GM23338 (cell line): ENCODE data around the gene FOXG1. TPM values are rescaled to one million over a fixed set of nuclear protein-coding genes. Genes with fewer than 3 reads are reported as not detected.

ENCODE experiments used
- ATAC-seq: fragments of 200-7000 bp; cut with Tn5 transposase; 3 replicates; pipeline ENCODE4 v1.9.1; 2020
- DNase-seq: peaks from one replicate; pipeline ENCODE4 v3.0.0-alpha.2; 2015; ENCODE audit warnings: low spot score
- H2AFZ ChIP-seq: fragments of 200-600 bp; sonication (generic); 2 replicates; pipeline ENCODE4 v1.8.0; 2016; ENCODE audit warnings: antibody characterized with exemption, mild to moderate bottlenecking, moderate library complexity
- H3F3A ChIP-seq: fragments of 200-600 bp; sonication (generic); replicated peaks from 2 replicates; pipeline ENCODE4 v1.8.0; 2017; ENCODE audit warnings: antibody characterized with exemption, mixed run types, low read depth
- H3K27ac ChIP-seq: fragments of 200-600 bp; sonication (generic); 2 replicates; pipeline ENCODE4 v1.6.1; 2016; ENCODE audit warnings: low read depth
- H3K27me3 ChIP-seq: fragments of 200-600 bp; sonication (generic); 2 replicates; pipeline ENCODE4 v1.8.0; 2016; ENCODE audit warnings: mild to moderate bottlenecking, mixed run types, moderate library complexity; ENCODE audit not compliant: insufficient read depth
- H3K36me3 ChIP-seq: fragments of 200-600 bp; sonication (generic); 2 replicates; pipeline ENCODE4 v1.8.0; 2016; ENCODE audit warnings: mild to moderate bottlenecking; ENCODE audit not compliant: insufficient read depth
- H3K4me1 ChIP-seq: fragments of 200-600 bp; sonication (generic); 2 replicates; pipeline ENCODE4 v1.8.0; 2016; ENCODE audit warnings: mild to moderate bottlenecking, moderate library complexity; ENCODE audit not compliant: insufficient read depth
- H3K4me2 ChIP-seq: fragments of 200-600 bp; sonication (generic); 2 replicates; pipeline ENCODE4 v1.7.1; 2017; ENCODE audit warnings: mixed run types
- H3K4me3 ChIP-seq: fragments of 200-600 bp; sonication (generic); 2 replicates; pipeline ENCODE4 v1.6.1; 2016; ENCODE audit warnings: mixed run types
- H3K79me2 ChIP-seq: fragments of 200-600 bp; sonication (generic); replicated peaks from 2 replicates; pipeline ENCODE4 v1.8.0; 2017; ENCODE audit warnings: mild to moderate bottlenecking; ENCODE audit not compliant: insufficient read depth
- H3K9me2 ChIP-seq: fragments of 200-600 bp; sonication (generic); 2 replicates; pipeline ENCODE4 v1.8.0; 2017; ENCODE audit not compliant: insufficient read depth
- H4K20me1 ChIP-seq: fragments of 200-600 bp; sonication (generic); replicated peaks from 2 replicates; pipeline ENCODE4 v1.8.0; 2017; ENCODE audit warnings: mild to moderate bottlenecking; ENCODE audit not compliant: insufficient read depth
- H3K27ac Mint-ChIP-seq: 2 replicates; pipeline ENCODE4 v1.8.0; 2020; ENCODE audit warnings: inconsistent platforms, mild to moderate bottlenecking, moderate library complexity, mixed read lengths
- H3K27me3 Mint-ChIP-seq: 3 replicates; pipeline ENCODE4 v1.8.0; 2022; ENCODE audit warnings: low read depth, mild to moderate bottlenecking, moderate library complexity, mixed read lengths, inconsistent platforms; ENCODE audit not compliant: insufficient read depth, poor library complexity
- H3K36me3 Mint-ChIP-seq: 3 replicates; pipeline ENCODE4 v1.8.0; 2021; ENCODE audit warnings: low read depth, mild to moderate bottlenecking, inconsistent platforms, moderate library complexity, mixed read lengths
- H3K4me1 Mint-ChIP-seq: 3 replicates; pipeline ENCODE4 v1.8.0; 2020; ENCODE audit warnings: mild to moderate bottlenecking, inconsistent platforms, mixed read lengths
- H3K4me3 Mint-ChIP-seq: 3 replicates; pipeline ENCODE4 v1.8.0; 2021; ENCODE audit warnings: moderate library complexity, mild to moderate bottlenecking, inconsistent platforms, mixed read lengths
- H3K9me3 Mint-ChIP-seq: 3 replicates; pipeline ENCODE4 v1.8.0; 2020; ENCODE audit warnings: moderate library complexity, mild to moderate bottlenecking, inconsistent platforms, mixed read lengths
- CREB1 ChIP-seq: fragments of 250-450 bp; sonication (Bioruptor Pico); IDR thresholded peaks from 2 replicates; pipeline ENCODE4 v1.5.0; 2020; ENCODE audit warnings: low read depth, mild to moderate bottlenecking, moderate library complexity
- EZH2 ChIP-seq: fragments of 200-600 bp; sonication (generic); IDR thresholded peaks from one replicate; pipeline ENCODE4 v1.8.0; 2017; ENCODE audit warnings: antibody characterized with exemption, mild to moderate bottlenecking, low read depth; ENCODE audit not compliant: unreplicated experiment
- EZH2phosphoT487 ChIP-seq: fragments of 200-600 bp; sonication (generic); IDR thresholded peaks from one replicate; pipeline ENCODE4 v1.8.1; 2018; ENCODE audit warnings: antibody characterized with exemption; ENCODE audit not compliant: unreplicated experiment
- NANOG ChIP-seq: IDR thresholded peaks from 2 replicates; pipeline ENCODE4 v1.6.1; 2016; ENCODE audit warnings: antibody characterized with exemption, borderline replicate concordance
- POLR2AphosphoS5 ChIP-seq: IDR thresholded peaks from 2 replicates; pipeline ENCODE4 v1.6.1; 2016; ENCODE audit warnings: antibody characterized with exemption, low read depth
- STAT1 ChIP-seq: IDR thresholded peaks from one replicate; pipeline ENCODE4 v1.6.1; 2016; ENCODE audit warnings: antibody characterized with exemption; ENCODE audit not compliant: unreplicated experiment
- ZNF114 ChIP-seq: fragments of 250-450 bp; sonication (Bioruptor Pico); IDR thresholded peaks from 2 replicates; pipeline ENCODE4 v1.5.0; 2020; ENCODE audit warnings: mild to moderate bottlenecking, moderate library complexity
- ZNF331 ChIP-seq: fragments of 250-450 bp; sonication (Bioruptor Pico); IDR thresholded peaks from 2 replicates; pipeline ENCODE4 v1.5.0; 2020; ENCODE audit warnings: low read depth, mild to moderate bottlenecking, moderate library complexity
- polyA plus RNA-seq: library from polyadenylated mRNA; unstranded; fragments of >200 nt; fragmentation: Nextera tagmentation; extraction: Ambion mirVana; gene quantifications from 2 replicates; pipeline ENCODE4 v1.2.1, GENCODE V29; 2016
- total RNA-seq: library from RNA; depleted of rRNA; stranded (reverse); fragments of >200 nt; shearing (Covaris generic); gene quantifications from 2 replicates; pipeline ENCODE4 v1.2.3, GENCODE V29; 2014
- TF ChIP-seq, protein P1 (sequence below): IDR thresholded peaks from 2 replicates; pipeline ENCODE4 v1.6.1; 2016; ENCODE audit warnings: antibody characterized with exemption
- TF ChIP-seq, protein P2 (sequence below), 2 experiments: fragments of 200-600 bp in 1 of 2; sonication (generic) in 1 of 2; conservative IDR thresholded peaks; 2 replicates each; pipeline versions ENCODE4 v1.5.1 to v1.6.1; 2016 to 2017; ENCODE audit warnings: antibody characterized with exemption in 2 of 2, low read depth in 2 of 2, mild to moderate bottlenecking in 2 of 2, moderate library complexity in 1 of 2

The FOXG1 gene
- total and polyA plus RNA-seq, 2 experiments from 2014 or later: 0.05 to 0.10 TPM

DNA sequence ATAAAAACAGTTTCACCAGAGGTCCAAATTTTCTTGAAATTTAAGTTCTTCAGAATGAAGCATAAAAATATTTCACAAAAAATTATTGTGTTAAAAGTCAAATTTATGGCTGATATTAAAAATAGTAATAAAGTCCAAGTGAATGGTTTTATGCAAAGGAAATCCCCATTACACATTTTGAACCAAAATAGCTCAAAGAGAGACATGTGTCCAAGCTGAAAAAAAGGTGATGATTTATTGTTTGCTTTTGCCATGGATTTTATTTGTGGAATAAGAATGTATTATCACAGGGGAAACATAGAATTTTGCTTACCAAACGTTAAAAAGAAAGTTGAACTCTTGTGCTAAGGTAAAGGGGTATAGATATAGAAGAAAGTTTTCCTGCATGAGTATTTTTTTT, 4.6 kb downstream of the FOXG1 start:
- H3K4me1 ChIP-seq: peaks cover 47% of the 10 kb centered on the region
- no peaks in the 10 kb centered on the region for H3K36me3 ChIP-seq
- H3K4me3 ChIP-seq: no peak overlapping the region
- TF ChIP-seq POLR2AphosphoS5: no peak
- TF ChIP-seq NANOG: no peak
- peak; percentile 57 for TF ChIP-seq EZH2
- TF ChIP-seq, protein P1, sequence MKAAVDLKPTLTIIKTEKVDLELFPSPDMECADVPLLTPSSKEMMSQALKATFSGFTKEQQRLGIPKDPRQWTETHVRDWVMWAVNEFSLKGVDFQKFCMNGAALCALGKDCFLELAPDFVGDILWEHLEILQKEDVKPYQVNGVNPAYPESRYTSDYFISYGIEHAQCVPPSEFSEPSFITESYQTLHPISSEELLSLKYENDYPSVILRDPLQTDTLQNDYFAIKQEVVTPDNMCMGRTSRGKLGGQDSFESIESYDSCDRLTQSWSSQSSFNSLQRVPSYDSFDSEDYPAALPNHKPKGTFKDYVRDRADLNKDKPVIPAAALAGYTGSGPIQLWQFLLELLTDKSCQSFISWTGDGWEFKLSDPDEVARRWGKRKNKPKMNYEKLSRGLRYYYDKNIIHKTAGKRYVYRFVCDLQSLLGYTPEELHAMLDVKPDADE: no peak
- no peaks in the 10 kb centered on the region for H3K79me2 ChIP-seq
- H2AFZ ChIP-seq: no peak overlapping the region
- ATAC-seq (no peak), DNase-seq (no peak)
- peaks cover 92% of the 10 kb centered on the region for H3K27me3 ChIP-seq
- Mint-ChIP-seq H3K4me1 (peaks cover 36% of the 10 kb centered on the region), H3K27ac (no peak overlapping the region), H3K9me3 (peaks cover 4% of the 10 kb centered on the region; the same call in 1 of the 3 replicates), H3K27me3 (peaks cover 94% of the 10 kb centered on the region), H3K4me3 (no peak overlapping the region), H3K36me3 (no peaks in the 10 kb centered on the region; the same call in 2 of the 3 replicates)
- H3F3A ChIP-seq: peaks cover 21% of the 10 kb centered on the region
- H3K4me2 ChIP-seq: no peak overlapping the region
- H4K20me1 ChIP-seq: peaks cover 31% of the 10 kb centered on the region
- H3K9me2 ChIP-seq: no peaks in the 10 kb centered on the region
- H3K27ac ChIP-seq: no peak overlapping the region

DNA sequence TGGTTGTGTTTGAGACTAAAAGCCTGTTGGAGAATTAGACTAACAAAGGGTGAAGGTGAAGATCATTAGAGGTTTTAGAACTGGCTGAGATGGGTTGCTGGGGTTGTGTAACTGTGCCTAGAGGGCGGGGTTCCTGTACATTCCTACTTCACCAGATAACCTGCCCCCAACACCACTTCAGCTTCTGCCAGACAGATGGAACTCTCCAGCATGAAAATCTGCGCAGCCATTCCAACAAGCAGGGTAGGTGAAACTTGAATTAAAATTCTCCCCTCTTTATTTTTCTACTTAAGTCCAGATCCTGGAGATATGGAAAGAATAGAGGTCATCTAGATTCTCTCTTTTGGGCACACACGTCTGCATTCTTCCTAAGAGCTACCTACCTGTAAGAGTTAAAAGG, 6.0 kb downstream of the FOXG1 start:
- no peak overlapping the region for H2AFZ ChIP-seq
- peaks cover 20% of the 10 kb centered on the region for H3F3A ChIP-seq
- no peak overlapping the region for H3K27ac Mint-ChIP-seq
- no peaks in the 10 kb centered on the region for H3K79me2 ChIP-seq
- H3K27ac ChIP-seq: no peak overlapping the region
- no peak for DNase-seq
- 0 out of 2 replicates have a peak overlapping the region, but pooled peaks have one; percentile 80 for H3K4me2 ChIP-seq
- peaks cover 100% of the 10 kb centered on the region for H3K27me3 ChIP-seq
- peaks cover 4% of the 10 kb centered on the region; the same call in 1 of the 3 replicates for H3K9me3 Mint-ChIP-seq
- no peak overlapping the region; the same call in 2 of the 3 replicates for H3K4me3 Mint-ChIP-seq
- H3K4me1 Mint-ChIP-seq: peaks cover 36% of the 10 kb centered on the region
- H3K36me3 Mint-ChIP-seq: no peaks in the 10 kb centered on the region; the same call in 2 of the 3 replicates
- no peak overlapping the region for H3K4me3 ChIP-seq
- H3K27me3 Mint-ChIP-seq: peaks cover 97% of the 10 kb centered on the region
- no peaks in the 10 kb centered on the region for H3K36me3 ChIP-seq
- no peak for ATAC-seq
- peaks cover 39% of the 10 kb centered on the region for H4K20me1 ChIP-seq
- peaks cover 48% of the 10 kb centered on the region for H3K4me1 ChIP-seq
- TF ChIP-seq ZNF114 (CRISPR knock-in tag) (no peak), POLR2AphosphoS5 (no peak), EZH2phosphoT487 (no peak), EZH2 (no peak), STAT1 (no peak), CREB1 (CRISPR knock-in tag) (no peak), ZNF331 (CRISPR knock-in tag) (no peak)
- TF ChIP-seq, protein P2, sequence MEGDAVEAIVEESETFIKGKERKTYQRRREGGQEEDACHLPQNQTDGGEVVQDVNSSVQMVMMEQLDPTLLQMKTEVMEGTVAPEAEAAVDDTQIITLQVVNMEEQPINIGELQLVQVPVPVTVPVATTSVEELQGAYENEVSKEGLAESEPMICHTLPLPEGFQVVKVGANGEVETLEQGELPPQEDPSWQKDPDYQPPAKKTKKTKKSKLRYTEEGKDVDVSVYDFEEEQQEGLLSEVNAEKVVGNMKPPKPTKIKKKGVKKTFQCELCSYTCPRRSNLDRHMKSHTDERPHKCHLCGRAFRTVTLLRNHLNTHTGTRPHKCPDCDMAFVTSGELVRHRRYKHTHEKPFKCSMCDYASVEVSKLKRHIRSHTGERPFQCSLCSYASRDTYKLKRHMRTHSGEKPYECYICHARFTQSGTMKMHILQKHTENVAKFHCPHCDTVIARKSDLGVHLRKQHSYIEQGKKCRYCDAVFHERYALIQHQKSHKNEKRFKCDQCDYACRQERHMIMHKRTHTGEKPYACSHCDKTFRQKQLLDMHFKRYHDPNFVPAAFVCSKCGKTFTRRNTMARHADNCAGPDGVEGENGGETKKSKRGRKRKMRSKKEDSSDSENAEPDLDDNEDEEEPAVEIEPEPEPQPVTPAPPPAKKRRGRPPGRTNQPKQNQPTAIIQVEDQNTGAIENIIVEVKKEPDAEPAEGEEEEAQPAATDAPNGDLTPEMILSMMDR (conservative IDR thresholded peaks at IDR 0.05; ENCODE audit: low read depth in 2 of 2): no peak
- TF ChIP-seq, protein P1: no peak
- H3K9me2 ChIP-seq: no peaks in the 10 kb centered on the region
